ENCODE data around the gene RHOD.

Gene RHOD

DNA sequence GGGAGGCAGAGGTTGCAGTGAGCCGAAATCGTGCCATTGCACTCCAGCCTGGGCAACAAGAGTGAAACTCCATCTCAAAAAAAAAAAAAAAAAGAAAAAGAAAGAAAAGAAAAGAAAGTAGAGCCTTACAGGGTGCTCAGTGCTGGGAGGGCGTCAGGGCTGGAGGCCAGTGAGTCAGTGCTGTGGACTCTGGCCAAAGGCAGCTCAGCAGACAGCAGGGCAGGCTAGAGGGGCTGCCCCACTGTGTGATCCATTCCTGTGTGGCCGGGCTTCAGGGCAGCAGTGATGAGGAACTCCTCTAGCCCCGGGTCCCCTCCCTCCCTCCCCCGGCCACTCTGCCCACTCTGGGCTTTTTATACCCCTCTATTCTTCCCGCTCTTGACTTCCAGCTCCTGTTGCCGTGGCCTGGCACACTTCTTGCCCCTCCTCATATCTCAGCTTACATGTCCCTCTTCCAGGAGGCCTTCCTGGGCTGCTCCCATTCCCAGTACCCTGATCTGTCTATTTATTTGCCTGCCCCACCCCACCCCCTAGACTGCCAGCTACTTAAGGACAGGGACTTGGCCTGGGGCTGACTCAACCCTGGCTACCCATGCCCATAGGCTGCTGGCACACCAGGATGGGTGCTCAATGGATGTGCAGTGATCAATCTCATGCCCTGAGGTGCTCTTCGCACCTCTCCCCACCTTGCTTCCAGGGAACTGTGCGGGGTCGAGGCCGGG is 23.7 kb upstream of the RHOD start:
- no peak for DNase-seq

DNA sequence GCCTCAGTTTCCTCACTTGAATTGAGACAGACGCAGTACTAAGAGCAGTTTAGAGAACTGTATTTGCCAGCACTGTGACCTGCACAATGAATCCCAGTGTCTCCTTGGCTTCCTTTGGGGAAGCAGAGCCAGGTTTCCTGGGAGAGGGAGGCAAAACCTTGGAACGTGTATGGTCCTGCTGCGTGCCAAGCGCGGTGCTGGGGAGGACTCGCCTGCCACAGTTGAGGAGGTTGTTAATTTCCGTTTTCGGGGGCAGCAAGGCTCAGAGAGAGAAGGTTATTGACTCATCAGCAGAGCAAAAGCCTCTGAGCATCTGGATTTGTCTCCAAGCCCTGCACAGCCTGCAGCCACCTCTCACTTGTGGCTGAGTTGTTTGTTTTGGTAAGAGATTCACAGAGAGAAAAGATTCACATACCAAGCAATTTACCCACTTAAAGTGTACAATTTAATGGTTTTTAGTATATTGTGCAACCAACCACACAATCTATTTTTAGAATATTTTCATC is 22.9 kb upstream of the RHOD start:
- DNase-seq: no peak

DNA sequence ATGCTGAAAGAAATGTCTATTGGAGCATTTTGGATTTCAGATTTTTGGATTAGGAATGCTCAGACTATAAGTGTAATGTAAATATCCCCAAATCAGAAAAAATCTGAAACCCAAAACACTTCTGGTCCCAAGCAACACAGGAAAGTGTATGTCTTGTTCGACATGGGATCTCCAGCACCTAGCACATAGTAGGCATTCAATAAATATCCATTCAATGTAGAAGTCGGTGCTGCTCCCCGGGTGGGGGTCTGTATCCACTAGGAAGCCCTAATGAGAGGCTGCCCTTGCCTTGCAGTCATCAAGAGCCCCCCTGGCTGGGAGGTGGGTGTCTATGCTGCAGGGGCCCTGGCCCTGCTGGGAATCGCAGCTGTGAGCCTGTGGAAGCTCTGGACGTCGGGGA is 22.3 kb upstream of the RHOD start:
- DNase-seq: no peak

DNA sequence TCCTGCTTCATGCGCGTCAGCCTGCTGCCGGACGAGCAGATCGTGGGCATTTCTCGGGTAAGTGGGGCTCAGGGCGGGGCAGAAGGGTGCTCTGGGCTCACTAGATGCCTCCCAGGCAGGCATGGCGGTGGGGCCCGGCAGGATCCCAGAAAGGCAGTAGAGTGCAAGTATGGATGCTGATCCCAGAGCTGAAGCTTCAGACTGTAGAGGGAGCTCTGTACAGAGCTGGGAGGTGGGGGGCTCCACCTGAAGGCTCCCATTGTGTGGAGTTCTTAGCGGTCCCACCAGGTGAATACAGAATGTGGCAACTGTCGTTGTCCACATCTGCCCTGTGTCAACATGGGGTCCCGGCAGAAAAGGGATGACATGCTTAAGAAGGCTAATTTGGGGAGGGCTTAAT is 16.5 kb upstream of the RHOD start:
- DNase-seq: no peak

DNA sequence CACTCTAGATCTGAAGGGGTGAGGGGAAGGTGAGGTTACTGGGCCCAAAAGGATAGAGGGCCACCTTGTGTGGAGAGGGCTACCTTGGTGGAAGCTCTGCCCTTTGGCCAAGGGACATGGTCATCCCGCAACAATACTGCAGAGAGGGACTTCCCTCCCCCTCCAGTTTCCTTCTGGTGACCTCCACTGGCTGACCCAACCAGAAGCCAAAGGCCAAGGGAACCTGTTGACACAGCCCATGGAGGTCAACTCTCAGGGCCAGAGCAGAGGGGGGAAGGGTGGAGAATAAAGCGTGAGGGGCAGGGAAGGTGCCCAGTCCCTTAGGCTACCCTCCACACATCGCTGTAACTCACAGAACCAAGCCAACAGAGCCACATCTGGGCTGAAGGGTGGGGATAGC is 15.0 kb upstream of the RHOD start:
- no peak for DNase-seq

DNA sequence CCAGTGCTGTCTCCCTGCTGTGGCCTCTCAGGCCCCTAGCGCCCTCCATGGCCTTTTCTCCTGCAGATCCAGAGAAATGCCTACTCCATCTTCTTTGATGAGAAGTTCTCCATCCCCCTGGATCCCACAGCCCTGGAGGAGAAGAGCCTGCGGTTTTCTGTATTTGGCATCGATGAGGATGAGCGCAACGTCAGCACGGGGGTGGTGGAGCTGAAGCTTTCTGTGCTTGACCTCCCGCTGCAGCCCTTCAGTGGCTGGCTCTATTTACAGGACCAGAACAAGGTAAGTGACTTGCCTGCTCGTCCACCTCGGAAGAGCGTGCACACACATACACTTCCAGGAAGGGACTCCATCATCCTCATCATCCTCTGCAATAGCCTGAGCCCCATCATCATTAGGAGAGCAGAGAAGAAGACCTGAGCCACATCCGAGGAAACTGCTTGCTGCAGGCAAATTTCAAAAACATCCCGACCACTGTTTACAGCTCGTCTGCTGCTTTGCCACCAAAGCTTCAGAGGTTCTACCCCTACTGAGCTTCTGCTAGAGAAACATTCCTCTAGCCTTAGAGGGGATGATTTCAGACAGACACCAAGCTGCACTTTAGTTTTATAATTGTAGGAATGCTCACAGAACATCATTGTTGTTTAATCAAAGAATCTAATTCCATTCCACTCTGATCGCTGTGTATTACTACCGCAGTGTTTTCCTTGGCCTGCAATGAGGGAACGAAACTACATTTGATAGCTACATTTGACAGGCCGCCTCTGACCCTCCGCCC is 12.9 kb upstream of the RHOD start:
- DNase-seq: no peak

DNA sequence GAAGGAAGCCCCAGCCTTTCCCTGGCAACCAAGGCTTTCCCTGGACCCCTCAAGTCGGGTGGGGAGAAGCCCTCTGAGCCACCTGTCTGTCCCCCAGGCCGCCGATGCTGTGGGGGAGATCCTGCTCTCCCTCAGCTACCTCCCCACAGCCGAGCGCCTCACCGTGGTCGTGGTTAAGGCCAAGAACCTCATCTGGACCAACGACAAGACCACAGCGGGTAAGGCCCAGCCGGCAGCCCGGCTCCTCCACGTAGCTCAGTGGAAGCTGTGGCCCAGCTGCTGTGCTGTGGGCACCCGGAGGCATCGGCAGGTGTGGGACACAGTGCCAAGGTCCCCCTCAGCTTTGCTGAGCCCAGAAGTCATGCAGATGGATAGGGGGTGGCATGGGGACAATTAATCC is 12.2 kb upstream of the RHOD start:
- DNase-seq: no peak

DNA sequence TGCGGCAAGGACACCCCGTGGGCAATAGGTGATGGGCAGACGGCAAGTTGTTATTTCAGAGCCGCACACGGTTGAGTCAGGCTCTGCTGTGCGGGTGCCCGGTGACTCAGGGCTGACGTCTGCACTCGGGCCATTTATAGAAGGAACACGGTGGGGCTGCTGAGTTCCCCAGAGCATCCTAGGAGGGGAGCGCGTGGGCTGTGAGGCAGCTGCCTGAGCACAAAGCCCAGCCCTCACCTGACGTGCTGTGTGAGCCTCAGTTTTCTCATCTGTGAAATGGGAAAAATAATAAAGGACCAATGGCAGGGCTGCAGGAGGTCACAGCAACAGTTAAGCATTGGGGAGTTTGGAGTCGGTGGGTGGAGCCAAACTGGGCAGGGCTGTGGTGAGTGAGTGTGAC is 11.3 kb upstream of the RHOD start:
- DNase-seq: no peak

DNA sequence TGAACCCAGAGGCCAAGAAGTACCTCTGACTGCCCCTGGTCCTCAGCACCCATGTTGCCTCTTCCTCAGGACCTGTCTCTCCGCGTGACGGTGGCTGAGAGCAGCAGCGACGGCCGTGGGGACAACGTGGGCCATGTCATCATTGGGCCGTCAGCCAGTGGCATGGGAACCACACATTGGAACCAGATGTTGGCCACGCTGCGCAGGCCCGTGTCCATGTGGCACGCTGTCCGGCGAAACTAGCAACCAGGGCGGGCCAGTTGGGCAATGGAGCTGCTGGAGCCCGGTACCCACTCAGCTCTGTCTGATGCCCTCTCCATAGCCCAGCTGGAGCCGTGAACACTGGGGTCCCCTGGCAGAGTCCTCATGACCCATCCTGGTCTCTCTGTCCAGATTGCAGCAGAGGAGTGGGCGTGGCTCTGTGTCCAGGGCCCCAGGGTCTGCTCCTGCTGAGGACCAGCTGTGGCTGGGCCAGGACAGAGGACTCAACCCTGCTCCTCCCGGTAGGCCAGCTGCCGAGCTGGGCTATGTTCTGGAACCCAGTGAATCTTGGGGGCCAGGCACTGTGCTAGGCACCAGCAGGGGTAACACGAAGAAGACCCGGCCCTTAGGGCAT is 8.0 kb upstream of the RHOD start:
- DNase-seq: no peak

GRCh38 chr11:67050139-67050538 is 6.5 kb upstream of the RHOD start:
- DNase-seq: no peak

- DNase-seq: no peak
These were observed 5.3 kb upstream of the RHOD start for GRCh38 chr11:67051180-67051893.

DNA sequence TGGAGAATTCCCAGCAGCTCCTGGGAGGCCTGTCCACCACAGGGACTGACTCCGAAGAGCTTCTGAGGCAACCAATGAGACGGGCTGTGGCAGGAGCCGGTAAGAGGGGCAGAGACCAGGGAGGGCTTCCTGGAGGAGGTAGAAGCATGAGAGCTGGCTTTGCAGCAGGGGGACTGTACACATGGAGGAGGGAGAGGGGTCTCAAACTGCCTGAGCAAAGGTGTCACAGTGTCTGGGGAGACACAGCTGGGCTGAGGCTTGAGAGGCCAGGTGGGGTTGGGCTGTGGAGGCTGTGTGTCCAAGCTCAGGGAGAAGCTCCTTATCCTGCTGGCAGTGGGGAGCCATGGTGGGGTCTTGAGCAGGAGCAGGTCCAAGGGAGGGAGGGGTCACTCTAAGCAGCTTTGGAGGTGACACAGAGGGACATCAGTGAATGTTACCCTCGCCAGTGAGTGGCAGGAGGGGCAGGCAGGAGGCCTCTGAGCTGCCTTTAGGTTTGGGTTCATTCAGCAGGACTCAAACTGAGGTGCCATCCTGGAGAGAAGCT is 4.6 kb upstream of the RHOD start:
- DNase-seq: no peak

DNA sequence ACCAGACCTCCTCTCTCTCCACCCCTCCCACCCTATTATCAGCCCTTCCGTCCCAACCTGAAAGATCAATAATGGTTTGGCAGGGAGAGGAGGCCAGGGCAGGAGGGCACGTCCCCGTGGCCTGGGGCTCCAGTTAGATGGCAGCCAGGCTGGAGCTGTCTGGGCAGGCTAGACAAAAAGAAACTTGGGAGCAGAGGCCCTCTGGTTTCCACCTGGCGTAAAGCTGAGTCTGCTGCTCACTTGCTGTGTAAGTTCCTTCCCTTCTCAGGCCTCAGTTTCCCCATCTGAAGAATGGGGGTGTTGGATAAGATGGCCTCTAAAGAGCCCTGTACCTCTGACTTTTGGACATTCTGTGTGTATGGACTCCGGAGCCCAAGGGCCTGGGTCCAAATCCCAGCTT is 3.8 kb upstream of the RHOD start:
- no peak for DNase-seq

GRCh38 chr11:67053896-67054329 is 2.7 kb upstream of the RHOD start:
- DNase-seq: no peak

DNA sequence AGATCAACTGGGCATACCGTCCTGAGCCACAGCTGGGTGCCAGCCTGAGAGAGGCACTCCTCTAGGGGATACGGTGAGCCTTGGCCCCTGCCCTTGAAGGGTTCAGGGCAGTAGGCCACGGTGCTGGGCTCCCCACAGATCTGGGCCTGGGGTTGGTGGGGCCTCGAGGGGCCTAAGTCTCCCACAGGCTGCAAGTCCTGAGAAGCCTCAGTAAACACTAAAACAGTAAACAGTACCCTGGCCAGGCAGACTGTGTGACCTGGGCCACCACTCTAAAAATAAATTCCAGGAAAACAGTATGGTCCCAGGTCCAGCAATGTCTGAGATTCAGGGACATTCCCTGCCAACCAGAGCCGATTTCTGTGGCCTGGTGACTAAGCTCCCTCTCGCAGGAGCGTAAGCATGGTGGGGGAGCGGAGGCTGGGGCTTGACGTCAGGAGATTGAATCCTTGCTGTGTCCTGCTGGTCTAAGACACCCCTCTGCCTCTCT is 2.3 kb upstream of the RHOD start:
- DNase-seq: no peak

DNA sequence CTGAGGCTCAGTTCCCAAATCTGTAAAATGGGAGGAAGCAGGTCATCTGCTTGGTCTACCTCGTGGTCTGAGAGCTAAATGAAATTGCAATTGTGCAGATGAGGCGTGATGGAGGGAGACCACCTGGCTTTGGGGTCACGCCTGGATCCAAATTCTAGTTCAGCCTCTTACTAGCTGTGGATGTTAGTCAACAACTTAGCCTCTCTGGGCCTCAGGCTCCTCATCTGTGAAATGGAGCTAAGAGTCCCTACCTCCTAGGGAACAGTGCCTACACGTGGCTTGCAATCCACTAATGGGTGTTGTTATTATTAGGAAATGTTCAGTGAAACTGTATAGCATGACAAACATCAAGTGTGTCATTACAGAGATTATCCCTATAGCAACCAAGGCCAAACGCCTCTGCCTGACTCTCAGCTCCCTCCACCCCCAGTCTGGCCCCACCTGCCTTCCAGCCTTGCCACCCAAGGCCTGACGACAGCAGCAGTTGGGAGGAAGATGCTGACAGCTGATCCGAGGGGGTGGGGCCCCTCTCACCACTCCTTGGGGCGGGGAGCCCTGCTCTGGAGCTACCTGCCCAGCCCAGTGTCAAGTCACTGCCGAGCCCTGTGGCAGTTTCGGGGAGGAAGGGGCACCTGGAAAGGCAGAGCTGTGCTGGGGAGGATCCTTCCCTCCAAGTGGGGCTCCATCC is 1.7 kb upstream of the RHOD start:
- no peak for DNase-seq

- DNase-seq: no peak
These were observed 835 bp upstream of the RHOD start for GRCh38 chr11:67055812-67056211.

- DNase-seq: no peak
These were observed 592 bp downstream of the RHOD start for GRCh38 chr11:67057205-67057672.

- no peak for DNase-seq
These were observed 1.9 kb downstream of the RHOD start for GRCh38 chr11:67058506-67058905.

DNA sequence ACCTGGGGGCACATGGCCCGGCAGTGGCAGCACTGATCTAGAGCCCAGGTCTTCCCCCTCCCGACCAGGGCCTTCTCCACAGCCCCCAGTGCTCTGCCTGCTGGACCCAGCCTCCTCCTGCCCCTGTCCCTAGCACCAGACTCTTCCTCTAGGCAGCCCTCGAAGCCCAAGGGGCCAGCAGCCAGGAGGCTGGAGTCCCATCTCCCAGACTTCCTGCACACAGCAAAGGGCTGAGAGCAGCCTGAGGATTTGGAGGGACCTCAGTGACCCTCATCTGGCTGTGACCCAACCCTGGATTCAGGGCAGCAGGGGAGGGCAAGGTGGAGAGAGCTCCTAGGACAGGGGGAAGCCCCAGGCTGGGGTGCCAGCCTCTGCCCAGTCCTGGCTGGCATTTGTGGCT is 3.0 kb downstream of the RHOD start:
- DNase-seq: no peak

DNA sequence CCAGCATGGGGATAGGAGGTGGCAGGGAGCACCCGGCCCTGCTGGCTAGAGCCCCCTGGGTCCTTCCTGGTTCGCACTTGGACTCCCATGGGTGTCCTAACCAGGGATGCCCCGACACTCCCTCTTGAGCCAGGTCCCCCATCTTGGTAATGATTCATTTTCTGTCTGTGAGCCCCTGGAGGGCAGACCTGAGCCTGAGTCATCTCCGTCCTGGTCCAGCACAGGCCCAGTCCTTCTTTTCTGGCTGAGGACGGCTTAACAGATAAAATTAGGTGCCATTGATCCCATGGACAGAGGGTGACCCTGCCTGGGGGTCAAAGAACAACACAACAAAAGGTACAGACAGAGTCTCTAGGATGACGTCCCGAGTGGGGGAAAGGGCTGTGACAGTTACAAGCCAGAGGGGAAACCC is 3.5 kb downstream of the RHOD start:
- DNase-seq: no peak
